HG03175 (cell line): ENCODE measurements around the gene SASS6.
A peak's percentile ranks its signal among the peaks of the same experiment; 100 is the strongest.

Experiments
- ATAC-seq: cut with Tn5 transposase; IDR thresholded peaks from one replicate; pipeline ENCODE4 v1.9.1; 2021; ENCODE audit warnings: mild to moderate bottlenecking, moderate library complexity; ENCODE audit not compliant: unreplicated experiment

SASS6 gene, protein sequence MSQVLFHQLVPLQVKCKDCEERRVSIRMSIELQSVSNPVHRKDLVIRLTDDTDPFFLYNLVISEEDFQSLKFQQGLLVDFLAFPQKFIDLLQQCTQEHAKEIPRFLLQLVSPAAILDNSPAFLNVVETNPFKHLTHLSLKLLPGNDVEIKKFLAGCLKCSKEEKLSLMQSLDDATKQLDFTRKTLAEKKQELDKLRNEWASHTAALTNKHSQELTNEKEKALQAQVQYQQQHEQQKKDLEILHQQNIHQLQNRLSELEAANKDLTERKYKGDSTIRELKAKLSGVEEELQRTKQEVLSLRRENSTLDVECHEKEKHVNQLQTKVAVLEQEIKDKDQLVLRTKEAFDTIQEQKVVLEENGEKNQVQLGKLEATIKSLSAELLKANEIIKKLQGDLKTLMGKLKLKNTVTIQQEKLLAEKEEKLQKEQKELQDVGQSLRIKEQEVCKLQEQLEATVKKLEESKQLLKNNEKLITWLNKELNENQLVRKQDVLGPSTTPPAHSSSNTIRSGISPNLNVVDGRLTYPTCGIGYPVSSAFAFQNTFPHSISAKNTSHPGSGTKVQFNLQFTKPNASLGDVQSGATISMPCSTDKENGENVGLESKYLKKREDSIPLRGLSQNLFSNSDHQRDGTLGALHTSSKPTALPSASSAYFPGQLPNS

DNA sequence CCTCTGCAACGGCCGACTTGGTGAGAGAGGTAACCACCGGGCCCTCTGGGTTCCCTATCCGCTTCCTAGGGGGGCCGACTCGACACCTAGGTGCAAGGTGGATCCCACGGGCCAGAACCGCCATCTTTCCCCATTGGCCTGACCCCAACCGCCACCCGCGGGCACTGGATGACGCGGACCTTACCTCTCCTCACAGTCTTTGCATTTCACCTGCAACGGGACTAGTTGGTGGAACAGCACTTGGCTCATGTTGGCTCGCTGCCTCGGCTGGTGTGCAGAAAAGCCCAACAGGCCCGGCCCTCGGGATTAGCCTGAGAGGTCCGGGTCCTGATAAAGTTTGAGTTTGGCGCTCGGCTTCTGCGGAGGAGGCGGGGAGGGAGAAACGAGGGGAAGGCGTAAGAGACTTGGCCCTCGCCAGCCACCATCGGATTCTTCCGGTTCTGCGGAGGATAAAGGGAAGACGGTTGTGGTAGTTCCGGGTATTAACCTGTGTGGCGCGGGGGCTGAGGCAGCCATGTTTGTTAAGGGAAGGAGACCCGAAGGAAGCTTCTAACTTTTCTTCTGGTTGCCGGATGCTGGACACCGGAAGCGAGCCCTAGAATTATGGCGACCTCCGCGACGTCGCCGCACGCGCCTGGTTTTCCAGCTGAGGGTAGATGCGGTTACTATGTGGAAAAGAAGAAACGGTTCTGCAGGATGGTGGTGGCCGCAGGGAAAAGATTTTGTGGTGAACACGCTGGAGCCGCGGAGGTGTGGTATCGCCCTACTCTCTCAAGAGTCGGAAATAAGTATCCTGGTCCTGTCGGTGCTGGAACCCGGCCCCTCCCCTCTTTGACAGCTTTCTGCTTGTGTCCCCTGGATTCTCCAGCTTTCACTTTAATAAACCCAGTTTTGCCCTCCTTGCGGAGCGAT, at the start of gene SASS6, which contains the start of gene TRMT13:
TSS of gene SASS6 (minus strand) at position 365 of the 912 bp plus-strand sequence. CDS start at position 249, 116 bp downstream.
TSS of gene TRMT13 (plus strand) at position 598 of the 912 bp plus-strand sequence. CDS start at position 604, 6 bp downstream.
- peak; percentile 92 for ATAC-seq

DNA sequence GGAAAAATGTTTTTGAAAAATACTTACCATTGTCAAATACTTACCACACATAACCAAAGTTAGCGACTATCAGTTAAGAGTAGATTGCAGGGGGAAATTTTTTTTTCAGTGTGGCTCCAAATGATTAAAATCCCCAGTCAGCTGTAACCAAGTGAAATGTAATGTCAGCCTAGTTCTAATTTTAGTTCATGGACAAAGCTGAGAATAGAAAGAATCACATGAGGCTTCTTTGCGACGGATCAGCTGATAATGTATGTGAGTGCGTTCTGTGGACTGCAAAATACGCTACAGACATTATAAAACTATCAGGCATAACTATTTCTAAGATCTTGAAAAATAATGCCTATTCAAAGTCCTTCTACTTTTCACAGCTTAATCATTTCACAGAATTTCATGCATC, 45.4 kb upstream of the SASS6 start, which contains the start of gene LRRC39:
TSS of gene LRRC39 (minus strand) at position 166 of the 400 bp plus-strand sequence. CDS start 9,740 bp downstream, outside the sequence.
- ATAC-seq: no peak

GRCh38 chr1:100177295-100178041, 44.7 kb upstream of the SASS6 start:
- ATAC-seq: no peak

GRCh38 chr1:100168051-100168450, 35.3 kb upstream of the SASS6 start:
- ATAC-seq: no peak

GRCh38 chr1:100164702-100165101, 32.0 kb upstream of the SASS6 start:
- ATAC-seq: no peak

GRCh38 chr1:100164216-100164615, 31.5 kb upstream of the SASS6 start:
- ATAC-seq: no peak

GRCh38 chr1:100162881-100163280, 30.2 kb upstream of the SASS6 start:
- ATAC-seq: no peak

GRCh38 chr1:100152271-100152670, 19.5 kb upstream of the SASS6 start:
- peak; percentile 61 for ATAC-seq

DNA sequence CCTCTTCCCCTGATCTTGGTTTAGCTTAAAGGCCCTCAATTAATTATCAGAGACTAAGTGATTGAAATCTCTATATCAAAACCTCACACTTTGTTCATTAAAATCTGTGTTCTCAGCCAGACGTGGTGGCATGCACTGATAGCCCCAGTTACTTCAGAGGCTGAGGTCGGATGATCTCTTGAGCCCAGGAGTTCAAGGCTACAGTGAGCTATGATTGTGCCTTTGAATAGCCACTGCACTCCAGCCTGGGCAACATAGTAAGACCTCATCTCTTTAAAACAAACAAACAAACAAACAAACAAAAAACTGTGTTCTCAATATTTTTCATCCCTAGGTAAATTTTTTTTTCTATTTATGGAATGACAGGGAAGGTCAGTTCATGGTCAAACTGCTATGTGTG, 18.9 kb upstream of the SASS6 start:
- ATAC-seq: no peak

GRCh38 chr1:100147875-100148274, 15.1 kb upstream of the SASS6 start:
- ATAC-seq: no peak

- ATAC-seq: no peak
Observed at GRCh38 chr1:100146958-100147357, 14.2 kb upstream of the SASS6 start.

DNA sequence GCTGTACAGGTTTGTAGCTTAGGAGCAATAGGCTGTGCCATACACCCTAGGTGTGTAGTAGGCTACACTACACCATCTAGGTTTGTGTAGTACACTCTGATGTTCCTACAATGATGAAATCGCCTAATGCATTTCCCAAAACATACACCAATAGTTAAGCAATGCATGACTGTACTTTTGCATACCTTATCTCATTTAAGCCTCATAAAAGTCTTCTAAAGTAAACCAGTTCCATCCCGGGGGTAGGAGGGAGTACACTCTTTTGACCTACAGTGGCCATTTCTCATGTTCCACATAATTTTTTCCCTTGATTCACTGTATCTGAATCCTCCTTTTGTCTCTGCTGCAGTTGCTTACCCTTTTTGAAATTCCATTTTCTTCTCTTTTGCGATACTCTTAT, 12.4 kb upstream of the SASS6 start:
- ATAC-seq: no peak

DNA sequence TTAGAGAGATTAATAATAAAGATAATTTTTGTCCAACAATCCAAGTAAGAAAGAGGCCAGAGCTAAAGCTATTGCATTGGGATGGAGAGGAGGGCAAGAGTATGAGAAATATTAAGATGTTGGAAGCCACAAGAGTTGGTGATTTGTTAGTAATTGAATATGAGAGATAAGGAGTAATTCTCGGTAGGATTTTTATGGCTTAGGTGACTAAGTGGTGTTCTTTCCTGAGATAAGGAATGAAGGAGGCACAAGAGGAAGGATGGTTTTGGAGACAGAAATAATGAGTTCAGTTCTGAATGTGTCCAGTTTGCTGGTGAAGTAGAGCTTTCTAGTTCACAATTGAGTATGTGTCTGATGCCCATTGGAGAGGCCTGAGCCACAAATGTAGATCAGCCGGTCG, 9.6 kb upstream of the SASS6 start:
- ATAC-seq: no peak

DNA sequence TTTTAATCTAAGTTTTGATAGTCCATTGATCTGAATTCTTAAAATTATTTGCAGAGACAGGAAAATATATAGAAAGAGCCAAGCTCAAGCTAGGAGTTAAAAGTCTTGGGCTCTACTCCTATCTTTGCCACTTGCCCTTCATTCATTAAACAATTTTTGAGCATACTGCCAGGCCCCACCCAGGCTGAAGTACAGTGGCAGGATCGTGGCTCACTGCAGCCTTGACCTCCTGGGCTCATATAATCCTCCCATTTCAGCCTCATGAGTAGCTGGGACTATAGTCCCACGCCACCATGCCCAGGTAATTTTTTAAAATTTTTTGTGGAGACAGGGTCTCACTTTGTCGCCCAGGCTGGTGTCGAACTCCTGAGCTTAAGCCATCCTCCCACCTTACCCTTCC, 8.5 kb upstream of the SASS6 start:
- no peak for ATAC-seq

- ATAC-seq: no peak
Observed at GRCh38 chr1:100137602-100138001, 4.9 kb upstream of the SASS6 start.

GRCh38 chr1:100134872-100135271, 2.1 kb upstream of the SASS6 start:
- no peak for ATAC-seq

DNA sequence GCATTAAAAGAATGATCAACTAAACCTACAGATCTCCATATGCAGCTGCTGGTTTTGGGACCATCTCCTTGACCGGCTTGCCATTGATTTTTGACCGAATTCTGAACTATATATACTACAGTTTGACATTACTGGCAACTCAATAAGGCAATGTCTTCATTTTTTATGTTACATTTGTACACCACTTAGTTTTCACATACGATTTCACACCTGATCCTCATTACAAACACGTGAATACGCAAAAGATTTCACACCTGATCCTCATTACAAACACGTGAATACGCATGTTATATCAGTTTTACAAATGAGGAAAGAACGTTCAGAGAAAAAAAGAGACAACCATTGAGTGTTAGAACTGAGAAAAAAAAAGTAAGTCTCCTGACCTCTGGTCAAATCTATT, 1.1 kb downstream of the SASS6 start:
- no peak for ATAC-seq

- no peak for ATAC-seq
Observed at GRCh38 chr1:100130552-100131077, 2.1 kb downstream of the SASS6 start.

GRCh38 chr1:100127226-100127625, 5.5 kb downstream of the SASS6 start:
- no peak for ATAC-seq

- ATAC-seq: no peak
Observed at GRCh38 chr1:100122177-100122576, 10.6 kb downstream of the SASS6 start.
